ENCODE data around the gene GOLGA2.

GOLGA2 gene

DNA sequence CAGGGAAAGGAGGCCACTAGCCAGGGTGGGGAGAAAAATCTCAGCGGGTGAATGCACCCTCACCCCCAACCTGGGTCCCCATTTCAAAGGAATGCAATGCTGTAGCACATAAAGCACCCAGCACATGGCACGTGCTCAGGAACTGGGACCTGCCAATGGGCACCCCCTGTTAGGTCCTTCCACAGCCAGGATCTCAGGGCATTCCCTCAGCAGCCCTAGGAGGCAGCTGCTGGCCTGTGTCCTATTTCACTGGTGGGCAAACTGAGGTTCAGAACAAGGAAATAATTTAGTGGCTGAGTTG lies 63.9 kb downstream of the GOLGA2 start:
- DNase-seq = no peak

GRCh38 chr9:128211186-128211980 lies 64.4 kb downstream of the GOLGA2 start:
- no peak for DNase-seq

DNA sequence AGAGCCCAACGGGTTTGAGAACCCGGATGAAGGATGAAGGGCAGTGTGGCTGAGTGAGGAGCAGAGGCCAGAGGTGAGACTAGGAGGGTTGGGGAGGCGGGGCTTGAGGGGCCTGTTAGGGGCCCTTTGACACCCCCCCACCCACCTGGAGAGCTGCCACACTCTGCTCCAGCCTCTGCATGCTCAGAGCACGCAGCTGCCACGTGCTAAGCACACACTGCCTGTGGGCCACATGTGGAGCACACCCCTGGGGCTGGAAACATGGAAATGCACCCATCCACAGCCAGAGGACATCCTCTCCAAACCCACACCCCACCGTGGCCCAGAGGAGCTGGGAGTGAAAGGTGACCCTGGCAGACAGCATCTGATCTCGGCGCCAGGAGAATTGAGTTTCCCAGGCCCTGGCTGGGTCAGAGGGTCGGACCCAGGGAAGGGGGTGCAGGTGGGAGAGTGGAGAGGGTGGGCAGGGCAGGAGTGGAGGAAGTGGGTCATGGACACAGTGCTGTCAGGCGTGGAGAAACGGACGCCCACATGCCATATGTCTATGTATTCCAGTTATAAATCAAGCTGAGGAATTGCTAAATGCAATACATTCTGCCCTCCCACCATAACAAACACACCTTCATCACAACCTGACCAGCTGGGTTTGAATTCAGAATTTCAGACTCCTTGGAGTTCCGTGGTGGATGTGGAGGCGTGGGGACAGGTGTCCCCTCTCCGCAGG lies 66.7 kb downstream of the GOLGA2 start:
- DNase-seq = no peak

- no peak for DNase-seq
Measured at GRCh38 chr9:128208386-128208785, 67.4 kb downstream of the GOLGA2 start.

DNA sequence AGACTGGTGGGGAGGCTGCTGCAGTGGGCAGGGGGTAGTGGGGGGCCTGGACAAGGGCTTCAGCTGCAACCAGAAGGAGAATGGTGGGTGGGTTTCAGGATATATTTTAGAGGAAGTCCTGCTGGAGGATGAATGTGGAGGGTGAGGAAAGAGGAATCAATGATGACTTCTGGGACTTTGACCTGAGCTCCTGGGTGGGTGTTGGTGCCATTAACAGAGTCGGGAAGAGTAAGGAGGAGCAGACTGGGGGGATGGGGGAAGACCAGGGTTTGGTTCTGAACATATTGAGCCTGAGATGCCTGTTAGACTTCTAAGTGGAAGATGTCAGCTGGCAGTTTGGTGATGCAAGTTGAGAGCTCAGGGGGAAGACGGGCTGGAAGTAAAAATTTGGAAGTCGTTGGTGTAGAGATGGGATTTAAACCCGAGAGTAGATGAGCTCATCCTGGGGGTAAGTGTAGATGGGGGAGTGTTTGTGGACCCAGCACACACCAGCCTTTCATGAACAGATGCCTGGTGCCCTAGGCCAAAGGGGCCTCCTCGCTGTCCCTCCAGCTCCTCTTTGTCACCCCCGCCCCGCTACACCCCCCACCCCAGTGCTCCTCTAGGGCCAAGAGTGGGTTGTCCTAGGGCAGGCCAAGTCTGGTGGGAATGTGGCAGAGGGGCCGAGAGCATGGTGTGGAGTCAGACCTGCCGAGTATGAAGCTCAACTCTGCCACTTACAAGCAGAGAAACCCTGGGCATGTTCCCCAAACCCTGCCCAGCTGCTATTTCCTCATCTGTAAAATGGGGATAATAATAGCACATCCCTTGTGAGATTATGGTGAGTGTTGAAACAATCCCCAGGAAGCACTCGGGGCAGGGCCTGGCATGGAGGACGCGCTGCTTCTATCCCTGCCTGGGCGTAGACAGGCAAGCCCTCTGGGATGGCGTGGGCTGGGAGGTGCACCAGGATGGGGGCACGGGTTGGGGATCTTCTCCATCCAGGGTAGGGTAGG lies 68.6 kb downstream of the GOLGA2 start:
- DNase-seq = no peak

GRCh38 chr9:128206484-128206883 lies 69.3 kb downstream of the GOLGA2 start:
- no peak for DNase-seq

Data from activated CD8-positive, alpha-beta memory T cell treated with anti-CD3 and anti-CD28 coated beads, Interleukin-2, amount 50 U/mL, for 48 hours (primary cell).